Right cardiac atrium (tissue), 5 donors: ENCODE data around the gene RABAC1. TPM values are rescaled to one million over a fixed set of nuclear protein-coding genes. Genes with fewer than 3 reads are reported as not detected.

Experiments used
- ATAC-seq, 2 donors: fragments of 200-7000 bp; cut with Tn5 transposase; one replicate each; pipeline versions ENCODE4 v1.8.0 to v1.9.1; 2020; ENCODE audit warnings: moderate library complexity in 2 of 2, mild to moderate bottlenecking in 1 of 2
- DNase-seq, 3 donors: peaks; one replicate each; pipeline ENCODE4 v3.0.0-alpha.2; 2020
- H3K27ac ChIP-seq: one replicate; pipeline ENCODE4 v1.5.1; 2013; ENCODE audit warnings: mild to moderate bottlenecking, low read length, control low read depth, moderate library complexity
- H3K27me3 ChIP-seq: one replicate; pipeline ENCODE4 v1.6.1; 2013; ENCODE audit not compliant: control insufficient read depth, insufficient read depth
- H3K4me1 ChIP-seq: one replicate; pipeline ENCODE4 v1.6.1; 2013; ENCODE audit warnings: low read length; ENCODE audit not compliant: control insufficient read depth, insufficient read depth
- H3K4me3 ChIP-seq: one replicate; pipeline ENCODE4 v1.5.1; 2013; ENCODE audit warnings: low read length, control low read depth
- H3K9me3 ChIP-seq: one replicate; pipeline ENCODE4 v1.6.1; 2013; ENCODE audit warnings: low read length; ENCODE audit not compliant: control insufficient read depth
- WGBS: extraction: QIAGEN DNeasy Blood & Tissue Kit; methylation state at CpG from one replicate; pipeline ENCODE4 v1.1.7; 2013; 5-methylcytosine and 5-hydroxymethylcytosine counted together
- intact Hi-C, 4 donors: fragments of 100-400 bp; cut with DNase I; formaldehyde crosslinking; loops; one replicate each; pipeline versions ENCODE4 v1.11.0 to v1.14.0; 2022 to 2023
- polyA plus RNA-seq: library from polyadenylated mRNA; stranded (reverse); fragments of 200-250 nt; gene quantifications from one replicate; pipeline ENCODE4 v1.2.3, GENCODE V29; 2013
- total RNA-seq, 4 donors: library from RNA; stranded (reverse); fragmentation: NEBNext Ultra II Directional; extraction: Animal tissue kit (Norgen Biotek cat#: 25700); gene quantifications; one replicate each; pipeline ENCODE4 v1.2.1, GENCODE V29; 2021
- donor health status: healthy with polysubstance abuse.
- donor health status: DM: no; HTN: yes; CAD: no.
- donor health status: DM: no; HTN: no; CAD: no.
- donor health status: DM: no; HTN: yes; CAD: no; lungs with severe emphysema.
- donor health status: DM: yes; HTN: yes; CAD: no.

RABAC1 gene
- total and polyA plus RNA-seq, 5 donors = 79.6 to 140 (median 94.4) TPM

GRCh38 chr19:41927497-41928192, 31.5 kb downstream of the RABAC1 start:
- Histone ChIP-seq H3K27me3 (no peaks in the 10 kb centered on the region), H3K27ac (no peak overlapping the region), H3K4me3 (peak overlapping the region; percentile 57), H3K9me3 (no peaks in the 10 kb centered on the region), H3K4me1 (peaks cover 2% of the 10 kb centered on the region)
- ATAC-seq (no peak), DNase-seq (peak in 1 of 3 donors; percentile 47)
- 5% methylated on average over 43 of the region's 43 CpGs for WGBS
- intact Hi-C loops = no loop called here

- 35% methylated on average over 16 of the region's 16 CpGs for WGBS
- no peaks in the 10 kb centered on the region for H3K27me3 ChIP-seq
- DNase-seq (peak in 1 of 3 donors; percentile 20), ATAC-seq (no peak)
- H3K9me3 ChIP-seq = no peaks in the 10 kb centered on the region
- no peak overlapping the region for H3K27ac ChIP-seq
- H3K4me1 ChIP-seq = peaks cover 2% of the 10 kb centered on the region
- intact Hi-C loops = no loop called here
- no peak overlapping the region for H3K4me3 ChIP-seq
Observed at GRCh38 chr19:41926763-41927496, 32.2 kb downstream of the RABAC1 start.

- Histone ChIP-seq H3K4me3 (no peak overlapping the region), H3K9me3 (no peaks in the 10 kb centered on the region), H3K27me3 (no peaks in the 10 kb centered on the region), H3K4me1 (peaks cover 2% of the 10 kb centered on the region), H3K27ac (no peak overlapping the region)
- 18% methylated on average over 27 of the region's 27 CpGs for WGBS
- intact Hi-C loops = no loop called here
- ATAC-seq = no peak
- peak in 1 of 3 donors; percentile 23 for DNase-seq
Observed at GRCh38 chr19:41926028-41926762, 32.9 kb downstream of the RABAC1 start.

- Histone ChIP-seq H3K4me3 (no peak overlapping the region), H3K4me1 (peaks cover 2% of the 10 kb centered on the region), H3K27me3 (no peaks in the 10 kb centered on the region), H3K9me3 (no peaks in the 10 kb centered on the region), H3K27ac (no peak overlapping the region)
- WGBS = 36% methylated on average over 7 of the region's 7 CpGs
- intact Hi-C loops = no loop called here
- DNase-seq (peak in 1 of 3 donors; percentile 4), ATAC-seq (no peak)
Observed at GRCh38 chr19:41925208-41926003, 33.7 kb downstream of the RABAC1 start.

GRCh38 chr19:41924151-41925145, 34.7 kb downstream of the RABAC1 start:
- ATAC-seq (no peak), DNase-seq (peak in 2 of 3 donors; percentile 9 to 27)
- H3K4me1 ChIP-seq = peaks cover 2% of the 10 kb centered on the region
- no peak overlapping the region for H3K4me3 ChIP-seq
- intact Hi-C loops = no loop called here
- H3K9me3 ChIP-seq = no peaks in the 10 kb centered on the region
- no peaks in the 10 kb centered on the region for H3K27me3 ChIP-seq
- H3K27ac ChIP-seq = no peak overlapping the region
- WGBS = 37% methylated on average over 13 of the region's 13 CpGs

- H3K9me3 ChIP-seq = no peaks in the 10 kb centered on the region
- H3K27me3 ChIP-seq = no peaks in the 10 kb centered on the region
- H3K4me1 ChIP-seq = no peaks in the 10 kb centered on the region
- no peak for ATAC-seq
- intact Hi-C loops = no loop called here
- WGBS = 37% methylated on average over 6 of the region's 6 CpGs
- DNase-seq = peak in 1 of 3 donors; percentile 2
- no peak overlapping the region for H3K4me3 ChIP-seq
- H3K27ac ChIP-seq = no peak overlapping the region
Observed at GRCh38 chr19:41923045-41923788, 35.9 kb downstream of the RABAC1 start.

GRCh38 chr19:41922585-41922984, 36.5 kb downstream of the RABAC1 start:
- intact Hi-C loops = no loop called here
- Histone ChIP-seq H3K4me3 (no peak overlapping the region), H3K4me1 (no peaks in the 10 kb centered on the region), H3K27me3 (no peaks in the 10 kb centered on the region), H3K9me3 (no peaks in the 10 kb centered on the region), H3K27ac (no peak overlapping the region)
- ATAC-seq (no peak), DNase-seq (peak in 2 of 3 donors; percentile 14 to 30)
- WGBS = 17% methylated on average over 18 of the region's 18 CpGs

- DNase-seq (peak in 2 of 3 donors; percentile 30 to 32), ATAC-seq (no peak)
- no peaks in the 10 kb centered on the region for H3K4me1 ChIP-seq
- WGBS = 8% methylated on average over 22 of the region's 22 CpGs
- H3K27ac ChIP-seq = no peak overlapping the region
- H3K27me3 ChIP-seq = no peaks in the 10 kb centered on the region
- no peak overlapping the region for H3K4me3 ChIP-seq
- intact Hi-C loops = no loop called here
- no peaks in the 10 kb centered on the region for H3K9me3 ChIP-seq
Observed at GRCh38 chr19:41921577-41922576, 37.2 kb downstream of the RABAC1 start.
